ENCODE measurements around the gene UBE2R2. TPM values are rescaled to one million over a fixed set of nuclear protein-coding genes. Genes with fewer than 3 reads are reported as not detected.
A peak's percentile ranks its signal among the peaks of the same experiment; 100 is the strongest.

UBE2R2 gene
- total and polyA plus RNA-seq, 2 of the 8 experiments (the other 6 are each of a cell fraction or from before 2014, with no cell fraction given) = 19.4 to 42.1 TPM

DNA sequence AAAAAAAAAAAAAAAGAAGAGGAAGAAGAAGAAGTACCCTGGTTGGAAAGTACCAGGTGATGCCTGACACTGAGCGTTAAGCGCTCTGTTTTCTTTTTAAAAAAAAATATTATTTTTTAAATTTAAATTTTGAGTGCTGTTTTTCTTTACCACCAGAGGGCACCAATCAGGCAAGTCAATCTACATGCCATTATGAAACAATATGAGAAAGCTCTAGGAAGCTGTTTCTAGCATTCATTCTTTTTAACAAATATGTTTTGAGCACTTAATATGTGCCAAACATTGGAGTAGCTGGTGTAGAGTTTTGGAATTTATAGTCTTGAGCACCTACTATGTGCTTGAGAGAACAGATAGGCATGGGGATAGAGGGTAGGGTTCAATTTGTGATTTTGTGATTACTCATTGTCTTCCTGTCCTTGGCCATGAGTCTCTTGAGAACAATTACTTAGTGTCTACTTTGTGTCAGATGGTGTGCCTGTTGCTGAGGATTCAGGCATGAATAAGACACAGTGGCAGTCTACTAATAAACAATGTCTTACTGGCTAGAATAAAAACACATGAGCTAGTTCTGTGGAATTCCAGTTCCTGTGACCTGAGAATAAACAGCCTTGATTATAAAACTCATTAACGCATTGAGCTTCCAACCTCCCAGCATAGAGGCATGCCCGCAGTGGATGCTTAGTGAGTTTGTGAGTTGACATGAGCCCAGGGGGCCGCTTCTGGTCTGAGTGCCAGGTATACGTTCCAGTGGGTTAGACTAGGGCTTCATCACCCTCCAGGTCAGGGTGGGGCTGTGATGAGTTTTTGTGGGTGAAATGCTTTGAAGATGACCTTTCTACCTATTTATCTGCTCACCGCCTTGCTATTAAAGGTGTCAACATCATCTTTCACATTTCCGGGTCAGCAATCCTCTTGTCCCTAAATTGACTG, 3.0 kb upstream of the UBE2R2 start:
- Histone ChIP-seq H4K8ac (ENCODE audit: extremely low read depth, insufficient read depth, low read length) (no peak overlapping the region), H3K27me3 (replicated peaks in 1 of 4; ENCODE audit: control insufficient read depth in 3 of 4, extremely low read depth in 1 of 4, insufficient read depth in 3 of 4, low read length in 3 of 4) (no peaks in the 10 kb centered on the region), H3K4ac (replicated peaks; ENCODE audit: insufficient read length, low read depth, low read length) (peak overlapping the region; percentile 72), H3K79me2 (ENCODE audit: control insufficient read depth in 1 of 2, insufficient read depth in 2 of 2, low read length in 2 of 2) (peaks cover 5 to 8% of the 10 kb centered on the region in 2 experiments), H3K27ac (ENCODE audit: low read depth, low read length) (no peak overlapping the region), H2BK5ac (ENCODE audit: low read depth, low read length) (no peak overlapping the region), H3K14ac (ENCODE audit: insufficient read length) (no peak overlapping the region), H3K9me3 (ENCODE audit: insufficient read depth in 2 of 2, low read depth in 1 of 2, low read length in 1 of 2) (no peaks in the 10 kb centered on the region), H3K79me1 (ENCODE audit: low read depth, low read length) (0 out of 2 replicates have a peak, but pooled peaks cover 2% of the 10 kb centered on the region), H2AK5ac (ENCODE audit: low read depth, low read length) (no peak overlapping the region), H3K36me3 (ENCODE audit: control insufficient read depth in 2 of 4, insufficient read depth in 4 of 4, low read length in 3 of 4) (no peaks in the 10 kb centered on the region), H3K18ac (ENCODE audit: extremely low read depth, low read length) (no peak overlapping the region), H2BK120ac (replicated peaks; ENCODE audit: low read depth, low read length) (no peak overlapping the region), H3K9ac (replicated peaks in 1 of 4; ENCODE audit: extremely low read depth in 1 of 4, low read depth in 3 of 4, low read length in 3 of 4) (no peak overlapping the region), H2BK15ac (ENCODE audit: low read length) (no peak overlapping the region), H3K4me3 (ENCODE audit: extremely low read depth in 1 of 4, insufficient read depth in 2 of 4, low read depth in 3 of 4, low read length in 4 of 4) (no peak overlapping the region), H2AFZ (ENCODE audit: low read length) (no peak overlapping the region), H3K23me2 (ENCODE audit: low read depth, low read length) (peaks cover 11% of the 10 kb centered on the region), H3K4me2 (ENCODE audit: insufficient read depth in 1 of 2, low read depth in 2 of 2, low read length in 2 of 2) (no peak overlapping the region), H2BK12ac (ENCODE audit: low read depth, low read length) (no peak overlapping the region; the same call in 1 of the 2 replicates), H3K23ac (ENCODE audit: insufficient read length) (no peak overlapping the region), H3K4me1 (replicated peaks in 1 of 4; ENCODE audit: control insufficient read depth in 3 of 4, insufficient read depth in 4 of 4, low read length in 3 of 4) (peaks cover 0 to 6% (median 3%) of the 10 kb centered on the region in 4 experiments; a peak in 6 of 7 replicates), H4K91ac (replicated peaks; ENCODE audit: insufficient read length, low read length) (no peak overlapping the region), H4K5ac (ENCODE audit: insufficient read length, low read depth, low read length) (no peak overlapping the region), H2BK20ac (ENCODE audit: low read length) (0 out of 2 replicates have a peak overlapping the region, but pooled peaks have one; percentile 9), H3K56ac (replicated peaks; ENCODE audit: insufficient read length, low read depth, low read length) (no peak overlapping the region), H4K20me1 (replicated peaks in 1 of 2; ENCODE audit: control insufficient read depth in 1 of 2, insufficient read depth in 2 of 2, low read length in 2 of 2) (no peaks in the 10 kb centered on the region)
- no peak for FAIRE-seq
- no peak for DNase-seq (ENCODE audit: low read depth in 1 of 2, low spot score in 2 of 2)
- 81% methylated on average over 8 of the region's 8 CpGs; no CpG with 5 or more reads in 1 of the 2 experiments for WGBS, 2 experiments (ENCODE audit: extremely low coverage in 1 of 2, insufficient coverage in 1 of 2, insufficient read length in 1 of 2, insufficient replicate concordance in 2 of 2, low coverage in 1 of 2, low lambda C conversion rate in 2 of 2, missing lambda C conversion rate in 1 of 2)
- ChIA-PET CTCF (ENCODE audit: partially characterized antibody) (interaction anchor here (0.6 to 4.2 kb wide), 39 partner anchors 8 to 1604 kb away, joined by 3 to 27 read pairs (median 5); partner anchors contain the start of gene PRSS3), POLR2A (ENCODE audit: partially characterized antibody) (interaction anchor here (0.6 to 0.7 kb wide), 4 partner anchors 10 to 122 kb away, joined by 3 to 6 read pairs (median 3); no protein-coding TSS in a partner anchor)
- TF ChIP-seq CTCF (IDR thresholded peaks at IDR 0.05; ENCODE audit: control extremely low read depth in 1 of 3, insufficient read depth in 1 of 3, low read depth in 1 of 3, low read length in 3 of 3) (peak in 2 of 3 experiments; percentile 33 to 36; a peak in 2 of 4 replicates), CREB1 (IDR thresholded peaks at IDR 0.05) (no peak), RAD21 (IDR thresholded peaks at IDR 0.05 in 1 of 2, conservative IDR thresholded peaks at IDR 0.05 in 1 of 2; ENCODE audit: low read depth in 2 of 2, low read length in 2 of 2) (peak; percentile 28 to 33)
